Hematopoietic multipotent progenitor cell treated with erythropoietin and hydrocortisone succinate and interleukin-3 and kit ligand, for 6 days (in vitro differentiated cells): ENCODE results near the gene CRYBG1.
"Not testable (repeated sequence)": the region's sequence is repeated elsewhere in the genome, so short reads cannot be mapped to it uniquely, and the experiment has no call there.

Experiments
- DNase-seq: peaks from one replicate; pipeline ENCODE4 v3.0.0-alpha.2; 2015

CRYBG1 gene

DNA sequence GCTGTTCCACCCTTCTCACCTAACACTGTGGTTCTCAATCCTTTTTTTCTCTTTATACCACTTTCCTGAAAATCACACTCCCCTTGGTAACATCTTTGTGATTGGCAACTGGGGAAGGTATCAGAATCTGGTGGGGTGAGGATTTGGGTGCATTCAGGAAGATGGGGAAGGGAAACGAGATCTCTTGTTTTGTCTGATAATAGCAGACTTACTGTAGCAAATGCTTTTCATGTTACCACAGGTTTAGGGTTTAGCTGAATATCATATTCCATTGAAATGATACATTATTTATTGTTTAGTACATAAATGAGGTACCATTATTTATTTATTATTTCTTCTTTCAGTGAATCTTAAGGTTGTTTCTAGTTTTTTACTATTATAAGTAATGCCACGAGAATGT is 168.0 kb downstream of the CRYBG1 start:
- no peak for DNase-seq

GRCh38 chr6:106529438-106529837 is 168.9 kb downstream of the CRYBG1 start:
- no peak for DNase-seq

- DNase-seq = no peak
Observed at GRCh38 chr6:106530026-106530425, 169.5 kb downstream of the CRYBG1 start.

GRCh38 chr6:106530502-106530901 is 170.0 kb downstream of the CRYBG1 start:
- no peak for DNase-seq

DNA sequence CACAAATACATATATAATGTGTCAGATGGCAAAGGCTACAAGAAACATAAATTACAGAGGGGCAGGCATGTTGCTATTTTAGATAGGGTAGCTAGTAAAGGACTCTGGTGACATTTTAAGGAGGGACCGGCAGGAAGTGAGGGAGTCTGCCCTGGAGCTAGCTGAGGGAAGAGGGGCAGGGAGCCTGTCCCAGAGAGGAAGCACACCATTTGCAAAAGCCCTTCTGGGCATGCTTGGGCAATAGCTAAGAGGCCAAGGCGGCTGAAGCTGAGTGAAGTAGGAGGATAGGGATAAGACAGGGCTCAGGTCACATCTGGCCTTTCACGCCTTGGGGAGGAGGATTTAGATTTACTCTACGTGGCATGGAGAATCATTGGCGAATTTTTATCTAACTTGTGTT is 172.5 kb downstream of the CRYBG1 start:
- no peak for DNase-seq

- no peak for DNase-seq
Observed at GRCh38 chr6:106534004-106534403, 173.5 kb downstream of the CRYBG1 start.

GRCh38 chr6:106534564-106534982 is 174.1 kb downstream of the CRYBG1 start:
- DNase-seq = no peak

- DNase-seq = no peak
Observed at GRCh38 chr6:106535012-106535411, 174.5 kb downstream of the CRYBG1 start.

DNA sequence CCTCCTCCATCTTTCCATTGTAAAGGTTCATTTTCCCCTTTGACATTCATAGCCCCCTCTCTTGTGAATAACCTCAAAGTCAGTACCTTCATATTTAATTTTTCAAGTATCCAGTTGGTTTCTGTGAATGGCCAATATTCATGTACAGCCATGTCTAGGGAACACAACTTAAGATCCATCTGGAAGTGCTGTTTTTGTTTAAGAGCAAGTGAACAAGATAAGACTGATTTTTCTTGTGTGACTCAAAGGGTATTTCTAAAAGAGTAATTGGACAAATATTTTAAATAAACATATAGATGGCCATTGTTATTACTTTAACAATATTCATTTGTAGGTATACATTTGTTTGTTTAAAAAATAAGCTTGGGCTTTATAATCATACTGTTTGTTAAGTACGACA is 175.8 kb downstream of the CRYBG1 start:
- DNase-seq = no peak

- DNase-seq = no peak
Observed at GRCh38 chr6:106536851-106537250, 176.3 kb downstream of the CRYBG1 start.

- DNase-seq = no peak
Observed at GRCh38 chr6:106537662-106538061, 177.1 kb downstream of the CRYBG1 start.

GRCh38 chr6:106538145-106538544 is 177.6 kb downstream of the CRYBG1 start:
- DNase-seq = peak; percentile 47

DNA sequence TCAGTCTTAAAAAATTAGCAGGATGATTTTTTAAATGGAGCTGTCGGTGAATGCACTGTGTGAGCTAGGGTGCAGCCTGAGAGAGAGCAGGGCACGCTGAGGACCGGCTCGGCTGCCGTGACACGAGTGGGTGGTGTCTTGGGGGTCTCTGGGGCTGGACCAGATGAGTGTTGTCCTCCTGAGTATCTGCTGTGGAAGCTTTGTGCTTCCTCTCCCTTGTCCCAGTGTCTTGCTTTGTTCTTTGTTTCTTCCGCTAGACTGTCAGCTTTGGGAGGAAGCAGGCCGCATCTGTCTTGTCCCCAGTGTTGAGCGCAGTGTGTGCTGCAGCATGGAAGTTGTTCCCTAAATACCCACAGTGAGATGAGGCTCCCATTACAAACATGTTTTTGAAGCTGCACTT is 179.4 kb downstream of the CRYBG1 start:
- DNase-seq = no peak

DNA sequence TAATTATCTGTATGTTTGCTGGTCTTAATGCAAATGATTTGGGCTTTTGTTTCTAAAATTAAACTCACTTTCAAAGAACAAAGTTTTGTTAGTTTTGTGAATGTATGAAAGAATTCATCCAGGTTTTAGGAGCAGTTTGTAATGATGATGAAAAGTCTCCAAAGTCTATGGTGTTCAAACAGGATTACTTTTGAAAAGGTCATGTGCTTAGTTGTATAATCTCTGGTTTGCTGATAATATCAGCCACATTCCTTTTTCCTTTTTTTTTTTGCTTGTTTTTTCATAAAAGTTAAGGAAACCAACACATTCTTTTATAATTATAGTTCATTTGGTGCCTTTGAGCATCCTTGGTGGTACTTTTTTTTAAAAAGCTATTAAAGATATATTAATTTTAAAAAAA is 179.9 kb downstream of the CRYBG1 start:
- DNase-seq = no peak

DNA sequence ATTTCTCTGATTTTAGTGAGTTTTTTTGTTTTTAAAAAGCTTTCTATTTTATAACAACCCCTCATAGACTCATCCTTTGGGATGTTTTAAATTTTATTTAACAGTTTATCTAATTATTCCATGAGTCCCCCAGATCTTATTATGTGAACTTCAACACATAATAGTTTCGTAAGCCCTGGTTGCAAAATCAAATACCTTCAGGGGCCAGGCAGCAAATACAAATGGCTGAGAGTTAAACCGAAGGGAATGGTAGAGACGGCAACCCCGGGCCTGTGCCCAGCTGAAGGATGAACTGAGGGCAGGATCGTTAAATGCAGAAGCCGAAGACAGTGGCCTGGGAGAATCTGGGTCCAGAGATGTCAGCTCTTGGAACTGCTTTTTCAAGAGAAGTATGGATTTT is 180.4 kb downstream of the CRYBG1 start:
- no peak for DNase-seq

- DNase-seq = no peak
Observed at GRCh38 chr6:106546261-106546690, 185.8 kb downstream of the CRYBG1 start.

DNA sequence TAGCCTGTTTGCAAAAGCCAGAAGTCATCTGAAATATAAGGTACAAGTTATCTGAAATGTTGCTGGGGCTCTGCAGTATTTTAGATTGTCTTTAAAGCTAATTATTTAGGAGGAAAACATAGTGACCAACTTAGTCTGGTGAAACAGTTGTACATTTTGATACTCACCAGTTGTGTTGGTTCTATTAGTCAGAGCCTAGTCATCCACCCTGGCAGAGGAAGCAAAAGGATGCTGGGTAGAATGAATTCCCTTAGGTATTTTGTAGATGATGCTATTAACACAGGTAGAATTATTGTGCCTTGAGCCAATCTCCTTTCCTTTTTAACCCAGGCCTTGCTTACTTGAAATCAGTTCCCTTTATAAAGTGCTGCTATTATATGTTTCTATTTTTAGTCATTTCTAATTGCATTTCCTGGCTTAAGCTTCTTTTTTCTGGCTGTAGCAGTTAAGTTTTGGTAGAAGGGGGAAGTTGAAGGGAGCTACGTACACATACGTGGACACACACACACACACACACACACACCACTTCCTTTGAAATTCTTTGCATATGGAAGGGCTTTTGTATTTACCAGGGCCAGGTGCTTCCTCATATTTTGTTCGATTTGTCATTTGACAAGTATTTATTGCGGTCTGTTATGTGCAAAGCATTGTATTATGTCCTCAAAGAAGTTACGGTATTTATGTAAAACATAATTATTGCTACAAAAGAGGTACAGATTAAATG is 186.3 kb downstream of the CRYBG1 start:
- DNase-seq = peak; percentile 36

DNA sequence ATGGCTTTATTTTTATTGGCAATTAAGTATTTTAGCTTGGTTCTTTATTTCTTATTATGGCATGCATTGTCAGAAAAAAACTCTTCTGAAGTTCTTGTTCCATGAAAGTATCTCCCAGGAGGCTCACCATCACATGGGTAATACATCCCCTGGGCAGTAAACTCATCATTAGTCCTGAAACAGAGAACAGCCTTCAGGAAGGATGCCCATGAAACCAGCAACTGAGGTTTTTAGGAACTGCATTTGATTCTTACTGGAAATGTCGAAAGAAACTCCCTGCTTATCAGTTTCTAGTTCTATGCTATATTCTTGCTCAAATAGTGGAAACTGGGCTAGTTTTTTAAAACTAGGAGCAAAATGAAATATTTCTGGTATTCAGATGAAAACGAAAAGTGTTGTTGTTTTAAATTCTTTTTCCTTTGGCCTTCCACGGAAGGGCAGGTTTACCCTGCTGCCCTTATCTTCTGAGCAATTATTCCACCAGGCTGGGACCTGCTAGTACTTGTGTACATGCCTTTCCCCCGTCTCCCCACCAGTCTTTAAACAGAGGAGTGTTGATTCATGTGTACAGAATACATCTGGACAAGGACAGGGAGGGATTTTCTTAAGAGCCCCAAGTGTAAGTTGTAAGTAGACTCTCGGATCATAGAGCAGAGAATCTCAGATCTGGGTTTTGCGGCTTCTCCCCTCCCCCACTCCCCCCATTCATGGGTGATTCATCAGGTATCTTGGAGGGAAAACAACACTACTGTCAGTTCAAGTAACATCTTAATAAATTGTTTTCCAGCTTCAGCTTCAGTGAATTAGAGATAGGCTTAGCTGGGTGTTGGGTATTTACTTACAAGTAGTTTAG is 187.3 kb downstream of the CRYBG1 start:
- DNase-seq = no peak

- DNase-seq = not testable (repeated sequence)
Observed at GRCh38 chr6:106548926-106549455, 188.5 kb downstream of the CRYBG1 start.

DNA sequence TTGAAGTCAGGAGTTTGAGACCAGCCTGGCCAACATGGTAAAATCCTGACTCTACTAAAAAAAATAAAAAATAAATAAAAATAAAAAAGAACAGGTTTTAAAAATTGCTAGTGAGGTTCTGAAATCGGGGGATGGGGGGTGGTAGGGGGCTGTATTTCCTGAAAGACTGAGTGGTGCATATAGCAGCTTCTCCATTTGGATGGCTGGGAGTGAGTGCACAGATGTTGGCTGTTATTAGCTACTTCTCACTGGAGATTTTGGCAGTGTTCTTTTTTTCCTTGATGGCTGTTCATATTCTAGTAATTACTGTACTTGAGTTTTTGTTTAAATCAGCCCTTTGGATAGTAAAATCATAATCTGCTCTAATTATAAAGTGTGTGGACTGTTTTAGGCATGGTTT is 189.0 kb downstream of the CRYBG1 start:
- DNase-seq = no peak

DNA sequence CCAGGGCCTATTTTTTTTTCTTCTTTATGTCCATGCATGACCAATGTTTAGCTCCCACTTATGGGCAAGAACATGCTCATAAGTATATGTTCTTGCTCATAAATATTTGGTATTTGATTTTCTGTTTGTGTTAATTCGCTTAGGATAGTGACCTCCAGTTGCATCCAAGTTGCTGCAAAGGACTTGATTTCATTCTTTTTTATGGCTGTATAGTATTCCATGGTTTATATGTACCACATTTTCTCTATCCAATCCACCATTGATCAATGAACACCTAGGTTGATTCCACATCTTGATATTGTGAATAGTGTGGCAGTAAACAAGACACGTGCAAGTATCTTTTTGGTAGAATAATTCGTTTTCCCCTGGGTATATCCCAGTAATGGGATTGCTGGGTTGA is 190.6 kb downstream of the CRYBG1 start:
- DNase-seq = no peak

DNA sequence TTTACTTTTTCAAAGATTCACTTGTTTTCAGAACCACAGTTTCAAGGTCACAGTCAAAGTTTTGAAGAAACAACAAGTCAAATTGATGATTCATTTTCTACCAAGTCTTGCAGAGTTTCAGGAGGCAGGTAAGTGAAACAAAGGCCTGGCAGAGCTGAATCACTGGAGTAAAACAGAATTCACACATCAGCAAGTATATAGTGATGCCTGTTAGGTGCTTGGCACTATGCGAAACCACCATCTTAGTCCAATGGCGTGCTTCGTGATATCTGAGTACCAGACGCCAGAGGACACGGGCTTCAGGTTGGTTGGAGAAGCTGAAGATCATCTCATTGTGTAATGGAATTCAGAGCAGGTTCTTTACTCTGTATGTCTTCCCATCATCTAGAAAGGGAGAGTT is 192.9 kb downstream of the CRYBG1 start:
- no peak for DNase-seq

- no peak for DNase-seq
Observed at GRCh38 chr6:106555767-106556166, 195.2 kb downstream of the CRYBG1 start.

- DNase-seq = peak; percentile 71
Observed at GRCh38 chr6:106556368-106556960, 195.9 kb downstream of the CRYBG1 start.
